ENCODE results near the gene SPEM2. TPM values are rescaled to one million over a fixed set of nuclear protein-coding genes. Genes with fewer than 3 reads are reported as not detected.

SPEM2 gene
- total and polyA plus RNA-seq, 2 of the 8 experiments (the other 6 are each of a cell fraction or from before 2014, with no cell fraction given): 0.03 TPM; not detected in 1

GRCh38 chr17:7465597-7466275 lies 40.3 kb downstream of the SPEM2 start (continued):
- TF ChIP-seq RAD21 (IDR thresholded peaks at IDR 0.05 in 1 of 2, conservative IDR thresholded peaks at IDR 0.05 in 1 of 2; ENCODE audit: low read depth in 2 of 2, low read length in 2 of 2): no peak
- TF ChIP-seq TCF12 (IDR thresholded peaks at IDR 0.05; ENCODE audit: low read depth, low read length): no peak
- TF ChIP-seq ZNF274 (IDR thresholded peaks at IDR 0.05; ENCODE audit: borderline replicate concordance, extremely low read depth, low read length): no peak
- TF ChIP-seq RXRA (IDR thresholded peaks at IDR 0.05; ENCODE audit: insufficient read depth, low read depth, low read length): no peak
- TF ChIP-seq YY1 (IDR thresholded peaks at IDR 0.05; ENCODE audit: low read depth, low read length): no peak
- no peak for TF ChIP-seq POU5F1 (IDR thresholded peaks at IDR 0.05; ENCODE audit: low read depth, low read length)
- TF ChIP-seq KDM5A (IDR thresholded peaks at IDR 0.05; ENCODE audit: low read length): no peak
- no peak for TF ChIP-seq MAFK (IDR thresholded peaks at IDR 0.05; ENCODE audit: low read depth, low read length)

All from H1 (cell line).